ENCODE results near the gene CNN2. TPM values are rescaled to one million over a fixed set of nuclear protein-coding genes. Genes with fewer than 3 reads are reported as not detected.
A peak's percentile ranks its signal among the peaks of the same experiment; 100 is the strongest.

Gene CNN2
- total RNA-seq, 2 donors from 2014 or later: 108 to 132 TPM

GRCh38 chr19:1069009-1069779 lies 42.8 kb downstream of the CNN2 start:
- DNase-seq: peak; percentile 69
- no peaks in the 10 kb centered on the region for H3K36me3 ChIP-seq
- no peak for TF ChIP-seq CTCF (IDR thresholded peaks at IDR 0.05)
- H3K9me3 ChIP-seq: no peaks in the 10 kb centered on the region
- peaks cover 28% of the 10 kb centered on the region for H3K4me1 ChIP-seq
- intact Hi-C loops (cut with DNase I): no loop called here
- peak overlapping the region; percentile 74 for H3K27ac ChIP-seq
- peaks cover 35% of the 10 kb centered on the region for H3K27me3 ChIP-seq
- H3K4me3 ChIP-seq: peak overlapping the region; percentile 35
- peak overlapping the region; percentile 20 to 58 for H3K9ac ChIP-seq (ENCODE audit: low read depth in 2 of 2, low read length in 2 of 2)

GRCh38 chr19:1070576-1070930 lies 44.1 kb downstream of the CNN2 start:
- Histone ChIP-seq H3K27me3 (peaks cover 35% of the 10 kb centered on the region), H3K36me3 (no peaks in the 10 kb centered on the region), H3K4me3 (no peak overlapping the region), H3K27ac (no peak overlapping the region), H3K9me3 (no peaks in the 10 kb centered on the region), H3K4me1 (peaks cover 27% of the 10 kb centered on the region), H3K9ac (ENCODE audit: low read depth in 2 of 2, low read length in 2 of 2) (no peak overlapping the region)
- intact Hi-C loops (cut with DNase I): no loop called here
- no peak for DNase-seq
- no peak for TF ChIP-seq CTCF (IDR thresholded peaks at IDR 0.05)

GRCh38 chr19:1070931-1071791 lies 44.8 kb downstream of the CNN2 start:
- intact Hi-C loops (cut with DNase I): no loop called here
- TF ChIP-seq CTCF (IDR thresholded peaks at IDR 0.05): no peak
- no peak overlapping the region for H3K9ac ChIP-seq (ENCODE audit: low read depth in 2 of 2, low read length in 2 of 2)
- no peak for DNase-seq
- peaks cover 35% of the 10 kb centered on the region for H3K27me3 ChIP-seq
- H3K4me3 ChIP-seq: no peak overlapping the region
- no peaks in the 10 kb centered on the region for H3K36me3 ChIP-seq
- no peak overlapping the region for H3K27ac ChIP-seq
- peaks cover 23% of the 10 kb centered on the region for H3K4me1 ChIP-seq
- no peaks in the 10 kb centered on the region for H3K9me3 ChIP-seq

GRCh38 chr19:1072371-1073015 lies 46.1 kb downstream of the CNN2 start:
- Histone ChIP-seq H3K27ac (no peak overlapping the region), H3K27me3 (peaks cover 22% of the 10 kb centered on the region), H3K36me3 (no peaks in the 10 kb centered on the region), H3K9me3 (no peaks in the 10 kb centered on the region), H3K9ac (ENCODE audit: low read depth in 2 of 2, low read length in 2 of 2) (no peak overlapping the region), H3K4me1 (peaks cover 13% of the 10 kb centered on the region), H3K4me3 (no peak overlapping the region)
- TF ChIP-seq CTCF (IDR thresholded peaks at IDR 0.05): no peak
- DNase-seq: no peak
- intact Hi-C loops (cut with DNase I): no loop called here
